A204.1 (cell line): ENCODE data around the gene SMURF2.
"Not testable (repeated sequence)": the region's sequence is repeated elsewhere in the genome, so short reads cannot be mapped to it uniquely, and the experiment has no call there.

Source experiments
- FAIRE-seq: peaks from 2 replicates; lab custom pipeline; 2012; peaks lifted over from hg19 to GRCh38; lab: Jason Lieb, UNC

SMURF2 gene

GRCh38 chr17:64630309-64631223, 31.5 kb downstream of the SMURF2 start:
- no peak for FAIRE-seq

GRCh38 chr17:64628641-64629040, 33.5 kb downstream of the SMURF2 start:
- FAIRE-seq = no peak

- FAIRE-seq = no peak
Measured at GRCh38 chr17:64627797-64628196, 34.3 kb downstream of the SMURF2 start.

GRCh38 chr17:64626827-64627226, 35.3 kb downstream of the SMURF2 start:
- no peak for FAIRE-seq

- no peak for FAIRE-seq
Measured at GRCh38 chr17:64625541-64625940, 36.6 kb downstream of the SMURF2 start.

GRCh38 chr17:64622931-64623654, 39.0 kb downstream of the SMURF2 start:
- FAIRE-seq = no peak

- no peak for FAIRE-seq
Measured at GRCh38 chr17:64621772-64622171, 40.3 kb downstream of the SMURF2 start.

- FAIRE-seq = no peak
Measured at GRCh38 chr17:64618848-64619247, 43.3 kb downstream of the SMURF2 start.

- FAIRE-seq = no peak
Measured at GRCh38 chr17:64617125-64617780, 44.9 kb downstream of the SMURF2 start.

- no peak for FAIRE-seq
Measured at GRCh38 chr17:64615028-64615677, 47.0 kb downstream of the SMURF2 start.

- FAIRE-seq = no peak
Measured at GRCh38 chr17:64614266-64615027, 47.7 kb downstream of the SMURF2 start.

- no peak for FAIRE-seq
Measured at GRCh38 chr17:64611369-64611768, 50.7 kb downstream of the SMURF2 start.

- FAIRE-seq = not testable (repeated sequence)
Measured at GRCh38 chr17:64610244-64610643, 51.9 kb downstream of the SMURF2 start.

GRCh38 chr17:64608571-64608981, 53.5 kb downstream of the SMURF2 start:
- FAIRE-seq = no peak

GRCh38 chr17:64607862-64608565, 54.1 kb downstream of the SMURF2 start:
- FAIRE-seq = no peak

GRCh38 chr17:64604532-64604931, 57.6 kb downstream of the SMURF2 start:
- not testable (repeated sequence) for FAIRE-seq

GRCh38 chr17:64603987-64604386, 58.1 kb downstream of the SMURF2 start:
- no peak for FAIRE-seq

GRCh38 chr17:64599827-64600226, 62.3 kb downstream of the SMURF2 start:
- FAIRE-seq = no peak

GRCh38 chr17:64599187-64599676, 62.9 kb downstream of the SMURF2 start:
- no peak for FAIRE-seq

- FAIRE-seq = no peak
Measured at GRCh38 chr17:64598672-64599071, 63.4 kb downstream of the SMURF2 start.

GRCh38 chr17:64596988-64597387, 65.1 kb downstream of the SMURF2 start:
- FAIRE-seq = no peak
